RWPE2 (cell line): ENCODE results near the gene SEMA3A.
A peak's percentile ranks its signal among the peaks of the same experiment; 100 is the strongest.

ENCODE experiments used
- ATAC-seq: fragments of 200-7000 bp; cut with Tn5 transposase; 3 replicates; pipeline ENCODE4 v1.9.1; 2021; ENCODE audit warnings: low read depth
- DNase-seq: peaks from one replicate; pipeline ENCODE4 v3.0.0-alpha.2; 2020; ENCODE audit warnings: low spot score
- H3K27ac ChIP-seq: fragments of 450-650 bp; 2 replicates; pipeline ENCODE4 v1.5.1; 2017; ENCODE audit warnings: mild to moderate bottlenecking; ENCODE audit not compliant: poor library complexity, severe bottlenecking
- H3K27me3 ChIP-seq: fragments of 250-450 bp; sonication (Bioruptor Pico); 2 replicates; pipeline ENCODE4 v1.5.1; 2021; ENCODE audit warnings: mild to moderate bottlenecking, moderate library complexity; ENCODE audit not compliant: insufficient read depth, poor library complexity, severe bottlenecking
- H3K36me3 ChIP-seq: fragments of 250-450 bp; sonication (Bioruptor Pico); 2 replicates; pipeline ENCODE4 v1.5.1; 2020; ENCODE audit warnings: low read depth, mild to moderate bottlenecking, moderate library complexity
- H3K4me1 ChIP-seq: fragments of 250-450 bp; sonication (Bioruptor Pico); 2 replicates; pipeline ENCODE4 v1.5.1; 2021; ENCODE audit warnings: mild to moderate bottlenecking, moderate library complexity; ENCODE audit not compliant: insufficient read depth, poor library complexity, severe bottlenecking
- H3K4me3 ChIP-seq: fragments of 250-450 bp; sonication (Bioruptor Pico); 2 replicates; pipeline ENCODE4 v1.5.1; 2021; ENCODE audit warnings: mild to moderate bottlenecking, moderate library complexity; ENCODE audit not compliant: severe bottlenecking
- H3K9me3 ChIP-seq: fragments of 250-450 bp; sonication (Bioruptor Pico); 2 replicates; pipeline ENCODE4 v1.5.1; 2021; ENCODE audit warnings: mild to moderate bottlenecking, moderate library complexity; ENCODE audit not compliant: severe bottlenecking
- TF ChIP-seq, protein P1 (sequence below): fragments of 450-650 bp; IDR thresholded peaks from one replicate; pipeline ENCODE4 v1.5.1; 2017; ENCODE audit warnings: mild to moderate bottlenecking, moderate library complexity; ENCODE audit not compliant: poor library complexity, severe bottlenecking

Gene SEMA3A

DNA sequence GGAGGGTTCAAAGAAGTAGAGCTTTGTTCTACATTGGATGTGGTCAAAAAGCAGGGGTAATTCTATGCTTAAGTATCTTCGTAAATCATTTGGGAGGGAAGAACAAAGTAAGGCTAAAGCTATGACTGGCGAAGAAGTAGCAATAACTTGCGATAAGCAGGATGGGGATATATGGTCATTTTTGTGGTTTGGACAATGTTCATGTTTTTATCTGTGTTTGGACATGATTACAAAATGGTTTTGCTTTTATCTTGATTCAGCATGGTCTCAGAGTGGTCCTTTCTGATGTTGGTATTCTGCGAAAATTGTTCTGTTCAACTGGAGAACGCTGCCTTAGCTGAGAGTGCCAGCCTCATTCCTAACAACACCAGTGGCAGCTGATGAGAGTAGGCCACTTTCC is 208.8 kb downstream of the SEMA3A start:
- Histone ChIP-seq H3K36me3 (no peaks in the 10 kb centered on the region), H3K9me3 (no peaks in the 10 kb centered on the region), H3K27ac (no peak overlapping the region), H3K4me3 (no peak overlapping the region), H3K4me1 (no peaks in the 10 kb centered on the region), H3K27me3 (no peaks in the 10 kb centered on the region)
- TF ChIP-seq, protein P1, sequence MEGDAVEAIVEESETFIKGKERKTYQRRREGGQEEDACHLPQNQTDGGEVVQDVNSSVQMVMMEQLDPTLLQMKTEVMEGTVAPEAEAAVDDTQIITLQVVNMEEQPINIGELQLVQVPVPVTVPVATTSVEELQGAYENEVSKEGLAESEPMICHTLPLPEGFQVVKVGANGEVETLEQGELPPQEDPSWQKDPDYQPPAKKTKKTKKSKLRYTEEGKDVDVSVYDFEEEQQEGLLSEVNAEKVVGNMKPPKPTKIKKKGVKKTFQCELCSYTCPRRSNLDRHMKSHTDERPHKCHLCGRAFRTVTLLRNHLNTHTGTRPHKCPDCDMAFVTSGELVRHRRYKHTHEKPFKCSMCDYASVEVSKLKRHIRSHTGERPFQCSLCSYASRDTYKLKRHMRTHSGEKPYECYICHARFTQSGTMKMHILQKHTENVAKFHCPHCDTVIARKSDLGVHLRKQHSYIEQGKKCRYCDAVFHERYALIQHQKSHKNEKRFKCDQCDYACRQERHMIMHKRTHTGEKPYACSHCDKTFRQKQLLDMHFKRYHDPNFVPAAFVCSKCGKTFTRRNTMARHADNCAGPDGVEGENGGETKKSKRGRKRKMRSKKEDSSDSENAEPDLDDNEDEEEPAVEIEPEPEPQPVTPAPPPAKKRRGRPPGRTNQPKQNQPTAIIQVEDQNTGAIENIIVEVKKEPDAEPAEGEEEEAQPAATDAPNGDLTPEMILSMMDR, result no peak
- ATAC-seq, result no peak
- DNase-seq, result no peak

GRCh38 chr7:83984591-83984990 is 210.0 kb downstream of the SEMA3A start:
- Histone ChIP-seq H3K9me3 (peaks cover 2% of the 10 kb centered on the region), H3K4me3 (no peak overlapping the region), H3K27me3 (no peaks in the 10 kb centered on the region), H3K27ac (no peak overlapping the region), H3K36me3 (no peaks in the 10 kb centered on the region), H3K4me1 (no peaks in the 10 kb centered on the region)
- DNase-seq (no peak), ATAC-seq (no peak)
- TF ChIP-seq, protein P1, result no peak

DNA sequence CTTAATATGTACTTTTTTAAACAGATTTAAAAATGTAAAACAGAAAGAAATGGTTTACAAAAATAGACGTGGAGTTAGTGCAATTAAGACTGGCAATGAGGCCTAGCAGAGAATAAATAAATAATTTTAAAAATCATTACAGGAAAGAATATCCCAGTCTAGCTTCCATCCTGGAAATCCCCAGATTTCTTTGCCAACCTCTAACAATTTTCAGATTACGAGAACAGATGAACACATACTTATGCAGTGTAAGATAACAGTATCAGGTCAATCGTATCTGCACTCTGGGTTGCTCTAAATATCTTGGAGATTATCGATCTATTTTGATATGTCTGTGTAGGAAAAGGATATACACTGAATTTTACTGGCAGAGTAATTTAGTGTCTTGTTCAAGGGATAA is 210.5 kb downstream of the SEMA3A start:
- Histone ChIP-seq H3K36me3 (no peaks in the 10 kb centered on the region), H3K4me3 (no peak overlapping the region), H3K27me3 (no peaks in the 10 kb centered on the region), H3K4me1 (no peaks in the 10 kb centered on the region), H3K27ac (no peak overlapping the region), H3K9me3 (peaks cover 2% of the 10 kb centered on the region)
- no peak for ATAC-seq
- TF ChIP-seq, protein P1, result no peak
- DNase-seq, result no peak

DNA sequence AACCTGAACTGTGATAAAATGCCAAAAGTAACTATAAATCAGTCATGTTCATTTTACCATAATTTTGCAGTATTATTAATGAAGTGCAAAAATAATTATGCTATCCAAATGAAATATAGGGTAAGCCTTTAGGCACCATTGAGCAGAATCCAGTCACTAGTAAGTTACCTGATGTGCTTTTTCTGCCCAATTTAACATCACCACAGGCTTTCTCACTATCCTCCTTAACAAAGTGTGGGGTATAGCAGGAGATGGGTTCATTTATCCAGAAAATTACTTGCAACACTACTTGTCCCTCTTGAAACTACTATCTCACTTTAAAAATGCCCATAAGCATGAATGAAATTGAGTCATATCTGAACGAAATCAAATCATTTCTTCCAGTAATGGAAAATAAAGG is 211.0 kb downstream of the SEMA3A start:
- no peaks in the 10 kb centered on the region for H3K4me1 ChIP-seq
- H3K36me3 ChIP-seq, result no peaks in the 10 kb centered on the region
- H3K9me3 ChIP-seq, result peaks cover 2% of the 10 kb centered on the region
- DNase-seq, result no peak
- no peak for ATAC-seq
- no peak overlapping the region for H3K27ac ChIP-seq
- TF ChIP-seq, protein P1, result no peak
- H3K27me3 ChIP-seq, result no peaks in the 10 kb centered on the region
- H3K4me3 ChIP-seq, result no peak overlapping the region

DNA sequence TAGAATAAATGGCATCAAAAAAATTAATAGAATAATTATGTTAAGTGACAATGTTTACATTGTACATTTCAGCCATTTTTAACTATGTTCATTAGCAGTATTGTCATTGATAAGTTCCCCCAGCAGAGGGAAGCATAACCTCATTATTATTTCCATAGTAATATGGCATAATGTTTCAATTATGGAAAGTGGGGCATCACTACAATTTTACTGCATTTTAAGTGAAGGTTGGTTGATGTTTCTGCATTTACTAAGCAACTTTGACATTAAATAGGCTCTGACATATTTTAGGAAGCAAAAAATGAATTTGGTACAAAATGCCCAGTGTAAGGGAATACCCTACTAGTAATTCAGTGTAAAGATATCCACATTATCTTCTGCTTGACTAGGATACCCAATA is 218.3 kb downstream of the SEMA3A start:
- H3K27ac ChIP-seq, result no peak overlapping the region
- H3K36me3 ChIP-seq, result no peaks in the 10 kb centered on the region; the same call in 1 of the 2 replicates
- ATAC-seq (peak; percentile 38; the same call in 1 of the 3 replicates), DNase-seq (no peak)
- H3K4me1 ChIP-seq, result no peaks in the 10 kb centered on the region
- H3K4me3 ChIP-seq, result no peak overlapping the region
- H3K9me3 ChIP-seq, result peaks cover 2% of the 10 kb centered on the region
- no peaks in the 10 kb centered on the region for H3K27me3 ChIP-seq
- TF ChIP-seq, protein P1, result peak; percentile 81
